Mucosa of rectum (tissue), 2 donors: ENCODE results near the gene FAM120A.

Experiments
- H3K27ac ChIP-seq, 2 donors: one replicate each; pipeline ENCODE4 v1.7.0; 2013; ENCODE audit warnings: inconsistent platforms in 2 of 2, low read depth in 2 of 2, low read length in 2 of 2
- H3K27me3 ChIP-seq, 2 donors: one replicate each; pipeline ENCODE4 v1.7.0; 2013; ENCODE audit warnings: low read length in 2 of 2; ENCODE audit not compliant: control insufficient read depth in 2 of 2, insufficient read depth in 2 of 2
- H3K36me3 ChIP-seq, 2 donors: one replicate each; pipeline ENCODE4 v1.7.0; 2013; ENCODE audit warnings: low read length in 2 of 2; ENCODE audit not compliant: control insufficient read depth in 2 of 2, insufficient read depth in 2 of 2
- H3K4me1 ChIP-seq, 2 donors: one replicate each; pipeline ENCODE4 v1.7.0; 2013; ENCODE audit warnings: low read length in 2 of 2, mild to moderate bottlenecking in 1 of 2; ENCODE audit not compliant: control insufficient read depth in 2 of 2, insufficient read depth in 2 of 2
- H3K4me3 ChIP-seq, 2 donors: one replicate each; pipeline ENCODE4 v1.7.0; 2013; ENCODE audit warnings: low read length in 2 of 2
- H3K9ac ChIP-seq, 2 donors: one replicate each; pipeline ENCODE4 v1.7.0; 2013; ENCODE audit warnings: low read length in 2 of 2, low read depth in 1 of 2, mild to moderate bottlenecking in 1 of 2
- H3K9me3 ChIP-seq, 2 donors: one replicate each; pipeline ENCODE4 v1.7.0; 2013; ENCODE audit warnings: low read length in 2 of 2; ENCODE audit not compliant: control insufficient read depth in 2 of 2
- donor health status: healthy.
- donor health status: Normal muscosa, but diverticular disease.

Gene FAM120A

GRCh38 chr9:93541005-93541404, 89.5 kb downstream of the FAM120A start:
- Histone ChIP-seq H3K9me3 (no peaks in the 10 kb centered on the region), H3K4me3 (no peak overlapping the region), H3K27ac (no peak overlapping the region), H3K27me3 (no peaks in the 10 kb centered on the region), H3K36me3 (peaks cover 47 to 58% of the 10 kb centered on the region in 2 donors), H3K4me1 (no peaks in the 10 kb centered on the region), H3K9ac (no peak overlapping the region)

- no peak overlapping the region for H3K4me3 ChIP-seq
- H3K27me3 ChIP-seq: no peaks in the 10 kb centered on the region
- no peak overlapping the region for H3K27ac ChIP-seq
- peaks cover 48 to 60% of the 10 kb centered on the region in 2 donors for H3K36me3 ChIP-seq
- H3K4me1 ChIP-seq: no peaks in the 10 kb centered on the region
- no peaks in the 10 kb centered on the region for H3K9me3 ChIP-seq
- H3K9ac ChIP-seq: no peak overlapping the region
Observed at GRCh38 chr9:93541581-93542349, 90.3 kb downstream of the FAM120A start.

GRCh38 chr9:93543117-93543516, 91.6 kb downstream of the FAM120A start:
- Histone ChIP-seq H3K27ac (no peak overlapping the region), H3K4me3 (no peak overlapping the region), H3K27me3 (no peaks in the 10 kb centered on the region), H3K36me3 (peaks cover 52 to 66% of the 10 kb centered on the region in 2 donors), H3K9ac (no peak overlapping the region), H3K9me3 (no peaks in the 10 kb centered on the region), H3K4me1 (no peaks in the 10 kb centered on the region)

GRCh38 chr9:93546356-93546755, 94.9 kb downstream of the FAM120A start:
- no peaks in the 10 kb centered on the region for H3K9me3 ChIP-seq
- no peaks in the 10 kb centered on the region for H3K27me3 ChIP-seq
- H3K36me3 ChIP-seq: peaks cover 44 to 58% of the 10 kb centered on the region in 2 donors
- H3K4me3 ChIP-seq: no peak overlapping the region
- no peak overlapping the region for H3K9ac ChIP-seq
- peaks cover 3 to 7% of the 10 kb centered on the region in 2 donors for H3K4me1 ChIP-seq
- H3K27ac ChIP-seq: no peak overlapping the region

- H3K36me3 ChIP-seq: peaks cover 52 to 55% of the 10 kb centered on the region in 2 donors
- peaks cover 3 to 7% of the 10 kb centered on the region in 2 donors for H3K4me1 ChIP-seq
- H3K9ac ChIP-seq: no peak overlapping the region
Observed at GRCh38 chr9:93549611-93550010, 98.1 kb downstream of the FAM120A start.

GRCh38 chr9:93552923-93553322, 101.4 kb downstream of the FAM120A start:
- Histone ChIP-seq H3K36me3 (peaks cover 49 to 51% of the 10 kb centered on the region in 2 donors), H3K9me3 (no peaks in the 10 kb centered on the region), H3K4me1 (peaks cover 3 to 7% of the 10 kb centered on the region in 2 donors), H3K9ac (no peak overlapping the region), H3K4me3 (no peak overlapping the region), H3K27ac (no peak overlapping the region), H3K27me3 (no peaks in the 10 kb centered on the region)

More at GRCh38 chr9:93549611-93550010, 98.1 kb downstream of the FAM120A start:
- Histone ChIP-seq H3K4me3 (no peak overlapping the region), H3K27me3 (no peaks in the 10 kb centered on the region), H3K27ac (peak overlapping the region; percentile 25 to 54), H3K9me3 (no peaks in the 10 kb centered on the region)

- Histone ChIP-seq H3K9me3 (no peaks in the 10 kb centered on the region), H3K27me3 (no peaks in the 10 kb centered on the region), H3K36me3 (peaks cover 69 to 71% of the 10 kb centered on the region in 2 donors)
Observed at GRCh38 chr9:93555370-93555769, 103.9 kb downstream of the FAM120A start.

GRCh38 chr9:93557366-93558137, 106.1 kb downstream of the FAM120A start:
- Histone ChIP-seq H3K27ac (no peak overlapping the region), H3K36me3 (peaks cover 59 to 73% of the 10 kb centered on the region in 2 donors), H3K9me3 (no peaks in the 10 kb centered on the region), H3K27me3 (no peaks in the 10 kb centered on the region), H3K4me3 (no peak overlapping the region), H3K4me1 (no peaks in the 10 kb centered on the region), H3K9ac (no peak overlapping the region)

More at GRCh38 chr9:93555370-93555769, 103.9 kb downstream of the FAM120A start:
- Histone ChIP-seq H3K4me3 (no peak overlapping the region), H3K9ac (no peak overlapping the region), H3K4me1 (no peaks in the 10 kb centered on the region), H3K27ac (no peak overlapping the region)

- H3K36me3 ChIP-seq: peaks cover 61 to 80% of the 10 kb centered on the region in 2 donors
- H3K27me3 ChIP-seq: no peaks in the 10 kb centered on the region
- no peaks in the 10 kb centered on the region for H3K4me1 ChIP-seq
- H3K9me3 ChIP-seq: no peaks in the 10 kb centered on the region
- H3K4me3 ChIP-seq: no peak overlapping the region
- H3K27ac ChIP-seq: no peak overlapping the region
- H3K9ac ChIP-seq: no peak overlapping the region
Observed at GRCh38 chr9:93558503-93558902, 107.0 kb downstream of the FAM120A start.

- Histone ChIP-seq H3K4me3 (no peak overlapping the region), H3K9me3 (no peaks in the 10 kb centered on the region), H3K36me3 (peaks cover 63 to 79% of the 10 kb centered on the region in 2 donors), H3K27me3 (no peaks in the 10 kb centered on the region), H3K9ac (no peak overlapping the region), H3K27ac (no peak overlapping the region), H3K4me1 (no peaks in the 10 kb centered on the region)
Observed at GRCh38 chr9:93560991-93561390, 109.5 kb downstream of the FAM120A start.
